ENCODE results near the gene PPA1.

- TF ChIP-seq EZH2 (IDR thresholded peaks at IDR 0.05; ENCODE audit: insufficient read depth, poor library complexity, severe bottlenecking), result no peak
- no peak for TF ChIP-seq EZH2phosphoT487 (IDR thresholded peaks at IDR 0.05; ENCODE audit: insufficient read depth, low read depth)
Observed at GRCh38 chr10:70178139-70178725, 55.0 kb downstream of the PPA1 start.

Data from GM23248 (cell line).